Measurements from ENCODE around the gene FAM120B.

DNA sequence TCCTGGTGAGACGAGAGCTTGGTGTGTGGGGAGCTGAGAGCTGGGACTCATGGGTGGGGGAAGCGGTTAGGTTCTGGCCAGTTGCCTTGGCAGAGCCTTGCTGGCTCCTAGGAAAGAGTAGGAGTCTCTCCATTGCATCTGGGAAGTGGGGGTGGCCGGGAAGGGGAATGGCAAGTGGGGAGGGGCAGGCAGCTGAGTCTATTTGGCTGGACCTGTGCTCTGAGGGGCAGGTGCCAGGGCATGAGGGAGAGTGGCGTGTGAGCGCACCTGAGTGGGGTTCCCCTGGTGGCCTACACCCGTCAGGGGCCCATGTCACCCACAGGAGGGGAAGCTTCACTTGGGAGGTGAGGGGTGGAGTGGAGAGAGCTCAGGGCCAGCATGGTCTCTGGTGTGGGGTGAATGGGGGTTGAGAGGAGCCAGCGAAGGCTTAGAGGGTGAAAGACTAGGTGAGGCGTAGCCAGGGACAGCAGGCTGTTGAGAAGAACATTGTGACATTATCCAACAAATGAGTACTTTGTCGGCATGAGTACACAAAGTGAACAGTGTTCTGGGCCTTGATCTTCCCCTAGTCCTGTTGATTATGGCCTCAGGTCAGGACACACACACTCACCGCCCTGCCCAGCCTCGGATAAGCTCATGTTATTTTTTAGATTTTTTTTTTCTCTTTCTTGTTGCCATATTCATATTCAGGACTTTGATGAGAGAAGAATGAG lies 59.8 kb downstream of the FAM120B start:
- no peak for TF ChIP-seq CTCF (conservative IDR thresholded peaks at IDR 0.05 in 1 of 2, IDR thresholded peaks at IDR 0.05 in 1 of 2; ENCODE audit: low read depth in 1 of 2, low read length in 2 of 2)
- TF ChIP-seq EZH2 (IDR thresholded peaks at IDR 0.05; ENCODE audit: low read length, missing control alignments): no peak
